Mesodermal cell (in vitro differentiated cells): ENCODE measurements around the gene TP53BP1. TPM values are rescaled to one million over a fixed set of nuclear protein-coding genes. Genes with fewer than 3 reads are reported as not detected.
"Not testable (repeated sequence)": the region's sequence is repeated elsewhere in the genome, so short reads cannot be mapped to it uniquely, and the experiment has no call there.

Experiments
- H3K27ac ChIP-seq: 2 replicates; pipeline ENCODE4 v1.7.0; 2013; ENCODE audit warnings: mild to moderate bottlenecking, low read depth, low read length, moderate library complexity; ENCODE audit not compliant: severe bottlenecking
- H3K36me3 ChIP-seq: 2 replicates; pipeline ENCODE4 v1.7.1; 2013; ENCODE audit warnings: mild to moderate bottlenecking, low read length, moderate library complexity; ENCODE audit not compliant: control insufficient read depth, insufficient read depth
- H3K4me1 ChIP-seq: one replicate; pipeline ENCODE4 v1.7.1; 2013; ENCODE audit warnings: mild to moderate bottlenecking, low read length; ENCODE audit not compliant: insufficient read depth, control insufficient read depth, poor library complexity, severe bottlenecking
- H3K4me3 ChIP-seq: 2 replicates; pipeline ENCODE4 v1.7.0; 2013; ENCODE audit warnings: low read length, control low read depth, mild to moderate bottlenecking; ENCODE audit not compliant: insufficient read depth, poor library complexity, severe bottlenecking; ENCODE audit errors: extremely low read depth
- H3K9me3 ChIP-seq: 2 replicates; pipeline ENCODE4 v1.7.1; 2013; ENCODE audit warnings: mild to moderate bottlenecking, low read length, moderate library complexity; ENCODE audit not compliant: control insufficient read depth
- WGBS, 2 experiments: methylation state at CpG; one replicate each; pipeline ENCODE4 v1.1.5; 2013; ENCODE audit warnings: missing lambda C conversion rate in 2 of 2; ENCODE audit not compliant: insufficient coverage in 2 of 2; 5-methylcytosine and 5-hydroxymethylcytosine counted together
- polyA plus RNA-seq, 2 experiments: library from polyadenylated mRNA; stranded (reverse); fragments of 50-300 nt; gene quantifications; one replicate each; pipeline ENCODE4 v1.2.3, GENCODE V29; 2013

TP53BP1 gene, protein sequence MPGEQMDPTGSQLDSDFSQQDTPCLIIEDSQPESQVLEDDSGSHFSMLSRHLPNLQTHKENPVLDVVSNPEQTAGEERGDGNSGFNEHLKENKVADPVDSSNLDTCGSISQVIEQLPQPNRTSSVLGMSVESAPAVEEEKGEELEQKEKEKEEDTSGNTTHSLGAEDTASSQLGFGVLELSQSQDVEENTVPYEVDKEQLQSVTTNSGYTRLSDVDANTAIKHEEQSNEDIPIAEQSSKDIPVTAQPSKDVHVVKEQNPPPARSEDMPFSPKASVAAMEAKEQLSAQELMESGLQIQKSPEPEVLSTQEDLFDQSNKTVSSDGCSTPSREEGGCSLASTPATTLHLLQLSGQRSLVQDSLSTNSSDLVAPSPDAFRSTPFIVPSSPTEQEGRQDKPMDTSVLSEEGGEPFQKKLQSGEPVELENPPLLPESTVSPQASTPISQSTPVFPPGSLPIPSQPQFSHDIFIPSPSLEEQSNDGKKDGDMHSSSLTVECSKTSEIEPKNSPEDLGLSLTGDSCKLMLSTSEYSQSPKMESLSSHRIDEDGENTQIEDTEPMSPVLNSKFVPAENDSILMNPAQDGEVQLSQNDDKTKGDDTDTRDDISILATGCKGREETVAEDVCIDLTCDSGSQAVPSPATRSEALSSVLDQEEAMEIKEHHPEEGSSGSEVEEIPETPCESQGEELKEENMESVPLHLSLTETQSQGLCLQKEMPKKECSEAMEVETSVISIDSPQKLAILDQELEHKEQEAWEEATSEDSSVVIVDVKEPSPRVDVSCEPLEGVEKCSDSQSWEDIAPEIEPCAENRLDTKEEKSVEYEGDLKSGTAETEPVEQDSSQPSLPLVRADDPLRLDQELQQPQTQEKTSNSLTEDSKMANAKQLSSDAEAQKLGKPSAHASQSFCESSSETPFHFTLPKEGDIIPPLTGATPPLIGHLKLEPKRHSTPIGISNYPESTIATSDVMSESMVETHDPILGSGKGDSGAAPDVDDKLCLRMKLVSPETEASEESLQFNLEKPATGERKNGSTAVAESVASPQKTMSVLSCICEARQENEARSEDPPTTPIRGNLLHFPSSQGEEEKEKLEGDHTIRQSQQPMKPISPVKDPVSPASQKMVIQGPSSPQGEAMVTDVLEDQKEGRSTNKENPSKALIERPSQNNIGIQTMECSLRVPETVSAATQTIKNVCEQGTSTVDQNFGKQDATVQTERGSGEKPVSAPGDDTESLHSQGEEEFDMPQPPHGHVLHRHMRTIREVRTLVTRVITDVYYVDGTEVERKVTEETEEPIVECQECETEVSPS (N-terminal part only)
- 55.7 TPM for polyA plus RNA-seq (2013, experiment 1 of 2)
- polyA plus RNA-seq (2013, experiment 2 of 2) = 48.7 TPM

- H3K9me3 ChIP-seq = no peaks in the 10 kb centered on the region
- 1 to 3% methylated on average over 33 to 45 of the region's 54 CpGs for WGBS, 2 experiments
- peaks cover 38% of the 10 kb centered on the region for H3K36me3 ChIP-seq
- H3K4me1 ChIP-seq = peaks cover 4% of the 10 kb centered on the region
- H3K27ac ChIP-seq = peak within 1 kb of the TSS; percentile 96
- peak within 1 kb of the TSS; percentile 64 for H3K4me3 ChIP-seq
Measured at GRCh38 chr15:43492673-43493601, at the start of gene TP53BP1. Gene TP53BP1, minus strand, starts transcription at chr15:43493156. Its CDS starts 113 bp downstream, at chr15:43493043.

DNA sequence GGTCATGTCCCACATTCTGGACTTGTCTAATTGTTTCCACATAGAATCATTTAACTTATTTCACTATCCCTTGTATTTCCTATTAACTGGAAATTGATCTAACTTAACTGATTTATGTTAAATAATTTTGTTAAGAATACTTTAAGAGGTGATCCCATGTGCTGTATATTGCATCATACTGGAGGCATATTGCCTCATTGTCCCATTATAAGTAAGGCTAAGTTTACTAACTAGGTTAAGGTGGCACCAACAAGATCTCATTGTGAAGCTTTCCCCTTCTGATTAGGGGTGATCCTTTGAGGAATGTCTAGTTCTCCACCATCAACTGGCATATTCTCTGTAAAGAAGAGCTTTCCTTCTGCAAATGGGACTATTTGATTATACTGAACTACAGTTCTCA, 48.8 kb upstream of the TP53BP1 start:
- Histone ChIP-seq H3K36me3 (no peaks in the 10 kb centered on the region), H3K9me3 (no peaks in the 10 kb centered on the region), H3K4me3 (no peak overlapping the region), H3K4me1 (no peaks in the 10 kb centered on the region), H3K27ac (no peak overlapping the region)

GRCh38 chr15:43538091-43538490, 45.1 kb upstream of the TP53BP1 start:
- Histone ChIP-seq H3K4me1 (no peaks in the 10 kb centered on the region), H3K4me3 (no peak overlapping the region), H3K27ac (no peak overlapping the region), H3K36me3 (no peaks in the 10 kb centered on the region), H3K9me3 (no peaks in the 10 kb centered on the region)
- WGBS, 2 experiments = no CpG with 5 or more reads among the region's 2 CpGs

DNA sequence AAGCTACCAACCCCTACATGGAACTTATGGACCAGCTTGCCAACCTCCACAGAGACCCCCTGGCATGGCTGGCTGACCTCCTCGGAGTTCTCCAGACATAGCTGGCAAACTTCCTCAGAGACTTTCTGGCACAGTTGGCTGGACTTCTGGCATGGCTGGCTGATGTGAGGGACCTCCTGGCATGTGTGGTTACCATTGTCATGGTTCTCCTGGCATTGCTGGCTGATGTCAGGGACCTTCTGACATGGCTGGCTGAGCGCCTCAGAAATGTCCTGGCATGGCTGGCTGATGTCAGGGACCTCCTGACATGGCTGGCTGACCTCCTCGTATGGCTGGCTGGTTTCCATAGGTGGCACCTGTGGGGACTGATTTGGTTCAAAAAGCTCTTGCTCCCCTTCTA, 41.9 kb upstream of the TP53BP1 start:
- WGBS, 2 experiments = 79 to 93% methylated on average over 3 of the region's 3 CpGs
- H3K4me3 ChIP-seq = no peak overlapping the region
- H3K27ac ChIP-seq = no peak overlapping the region
- peaks cover 6% of the 10 kb centered on the region for H3K36me3 ChIP-seq
- H3K4me1 ChIP-seq = peaks cover 4% of the 10 kb centered on the region
- H3K9me3 ChIP-seq = no peaks in the 10 kb centered on the region

GRCh38 chr15:43532826-43533225, 39.9 kb upstream of the TP53BP1 start:
- not testable (repeated sequence) for H3K4me3 ChIP-seq, H3K9me3 ChIP-seq
- 80 to 89% methylated on average over 3 of the region's 5 CpGs for WGBS, 2 experiments

GRCh38 chr15:43531018-43531670, 38.2 kb upstream of the TP53BP1 start:
- WGBS, 2 experiments = 23 to 27% methylated on average over 3 to 6 of the region's 7 CpGs
- no peak overlapping the region for H3K4me3 ChIP-seq
- H3K9me3 ChIP-seq = no peaks in the 10 kb centered on the region
- H3K36me3 ChIP-seq = peaks cover 30% of the 10 kb centered on the region
- no peak overlapping the region for H3K27ac ChIP-seq
- H3K4me1 ChIP-seq = peaks cover 10% of the 10 kb centered on the region

More at GRCh38 chr15:43532826-43533225, 39.9 kb upstream of the TP53BP1 start:
- H3K27ac ChIP-seq, H3K4me1 ChIP-seq: not testable (repeated sequence)
- peaks cover 19% of the 10 kb centered on the region for H3K36me3 ChIP-seq

DNA sequence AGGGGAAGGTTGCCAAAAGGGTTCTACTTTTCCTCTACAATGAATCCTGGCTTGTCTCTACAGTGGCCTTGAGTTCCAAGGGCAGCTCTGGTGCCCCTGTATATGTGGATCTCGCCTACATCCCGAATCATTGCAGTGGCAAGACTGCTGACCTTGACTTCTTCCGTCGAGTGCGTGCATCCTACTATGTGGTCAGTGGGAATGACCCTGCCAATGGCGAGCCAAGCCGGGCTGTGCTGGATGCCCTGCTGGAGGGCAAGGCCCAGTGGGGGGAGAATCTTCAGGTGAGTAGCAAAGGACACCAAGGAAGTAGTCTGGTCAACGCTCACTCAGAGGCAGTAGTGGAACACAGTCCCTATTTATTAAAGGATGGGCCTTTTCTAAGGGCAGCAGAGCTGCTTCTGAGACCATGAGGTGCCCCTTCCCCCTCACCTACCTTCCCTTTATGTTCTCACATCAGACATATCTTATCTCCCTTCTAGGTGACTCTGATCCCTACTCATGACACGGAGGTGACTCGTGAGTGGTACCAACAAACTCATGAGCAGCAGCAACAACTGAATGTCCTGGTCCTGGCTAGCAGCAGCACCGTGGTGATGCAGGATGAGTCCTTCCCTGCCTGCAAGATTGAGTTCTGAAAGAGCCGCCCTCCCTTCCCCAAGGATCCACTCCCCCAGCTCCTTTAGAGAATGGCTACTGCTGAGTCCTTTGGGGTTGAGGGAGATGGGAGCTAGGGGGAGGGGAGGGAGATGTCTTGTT, 36.8 kb upstream of the TP53BP1 start:
- WGBS, 2 experiments = 86 to 87% methylated on average over 9 to 12 of the region's 12 CpGs
- Histone ChIP-seq H3K4me1 (peaks cover 10% of the 10 kb centered on the region), H3K9me3 (no peaks in the 10 kb centered on the region), H3K4me3 (no peak overlapping the region), H3K36me3 (peaks cover 40% of the 10 kb centered on the region), H3K27ac (no peak overlapping the region)

GRCh38 chr15:43529141-43529540, 36.2 kb upstream of the TP53BP1 start:
- Histone ChIP-seq H3K27ac (no peak overlapping the region), H3K36me3 (peaks cover 46% of the 10 kb centered on the region), H3K4me3 (no peak overlapping the region), H3K4me1 (peaks cover 10% of the 10 kb centered on the region), H3K9me3 (no peaks in the 10 kb centered on the region)
- 95 to 98% methylated on average over 12 of the region's 15 CpGs for WGBS, 2 experiments

DNA sequence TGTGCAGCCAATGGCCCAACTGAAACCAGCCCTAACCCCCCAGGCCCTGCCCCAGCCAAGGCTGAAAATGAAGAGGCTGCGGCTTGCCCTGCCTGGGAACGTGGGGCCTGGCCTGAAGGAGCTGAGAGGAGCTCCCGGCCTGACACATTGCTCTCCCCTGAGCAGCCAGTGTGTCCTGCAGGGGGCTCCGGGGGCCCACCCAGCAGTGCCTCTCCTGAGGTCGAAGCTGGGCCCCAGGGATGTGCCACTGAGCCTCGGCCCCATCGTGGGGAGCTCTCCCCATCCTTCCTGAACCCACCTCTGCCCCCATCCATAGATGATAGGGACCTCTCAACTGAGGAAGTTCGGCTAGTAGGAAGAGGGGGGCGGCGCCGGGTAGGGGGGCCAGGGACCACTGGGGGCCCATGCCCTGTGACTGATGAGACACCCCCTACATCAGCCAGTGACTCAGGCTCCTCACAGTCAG, 35.6 kb upstream of the TP53BP1 start:
- H3K27ac ChIP-seq = no peak overlapping the region
- no peaks in the 10 kb centered on the region for H3K9me3 ChIP-seq
- H3K4me3 ChIP-seq = no peak overlapping the region
- peaks cover 10% of the 10 kb centered on the region for H3K4me1 ChIP-seq
- peaks cover 52% of the 10 kb centered on the region for H3K36me3 ChIP-seq
- 88 to 90% methylated on average over 5 to 7 of the region's 11 CpGs for WGBS, 2 experiments
